ENCODE data around the gene TMEM203. TPM values are rescaled to one million over a fixed set of nuclear protein-coding genes. Genes with fewer than 3 reads are reported as not detected.

Gene TMEM203
- total RNA-seq, 1 experiment from 2014 or later, result 36.4 TPM

DNA sequence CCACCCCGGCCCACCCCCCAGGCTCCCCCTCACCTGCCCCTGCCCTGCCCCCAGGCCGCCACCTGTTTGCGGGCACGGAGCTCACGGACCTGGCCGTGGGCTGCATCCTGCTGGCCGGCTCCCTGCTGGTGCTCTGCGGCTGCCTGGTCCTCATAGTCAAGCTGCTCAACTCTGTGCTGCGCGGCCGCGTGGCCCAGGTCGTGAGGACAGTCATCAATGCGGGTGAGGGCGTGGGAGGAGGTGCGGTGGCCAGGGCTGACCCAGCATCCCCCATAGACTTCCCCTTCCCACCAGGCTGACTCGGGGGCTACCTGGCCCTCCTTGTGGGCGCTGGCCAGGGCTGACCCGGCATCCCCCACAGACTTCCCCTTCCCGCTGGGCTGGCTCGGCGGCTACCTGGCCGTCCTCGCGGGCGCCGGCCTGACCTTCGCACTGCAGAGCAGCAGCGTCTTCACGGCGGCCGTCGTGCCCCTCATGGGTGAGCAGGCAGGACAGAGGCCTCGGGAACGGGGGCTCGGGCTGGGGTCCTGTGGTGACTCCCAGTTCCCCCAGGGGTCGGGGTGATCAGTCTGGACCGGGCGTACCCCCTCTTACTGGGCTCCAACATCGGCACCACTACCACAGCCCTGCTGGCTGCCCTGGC is 28.7 kb upstream of the TMEM203 start:
- no TSS peak for BruUV-seq (replicated peaks)
- Histone ChIP-seq H3K4me2 (ENCODE audit: low read length) (no peak overlapping the region), H3K4me1 (ENCODE audit: insufficient read depth, low read length) (peaks cover 22% of the 10 kb centered on the region), H3K27ac (ENCODE audit: low read length) (no peak overlapping the region), H2AFZ (ENCODE audit: low read length) (no peak overlapping the region), H3K27me3 (ENCODE audit: low read length) (no peaks in the 10 kb centered on the region), H3K4me3 (ENCODE audit: low read length) (no peak overlapping the region), H4K20me1 (ENCODE audit: low read length) (no peaks in the 10 kb centered on the region), H3K79me2 (ENCODE audit: low read length) (peaks cover 15% of the 10 kb centered on the region), H3K9ac (ENCODE audit: low read length) (no peak overlapping the region), H3F3A (ENCODE audit: low read length, unreplicated experiment) (no peaks in the 10 kb centered on the region), H3K9me3 (ENCODE audit: low read length) (no peaks in the 10 kb centered on the region), H3K9me2 (replicated peaks; ENCODE audit: low read length) (no peaks in the 10 kb centered on the region), H3K36me3 (ENCODE audit: low read depth, low read length) (no peaks in the 10 kb centered on the region)
- intact Hi-C loops (cut with micrococcal nuclease), result no loop called here
- CTCF ChIA-PET, result interaction anchor here (1.2 kb wide), 1 partner anchor 10 kb away, joined by 3 read pairs; no protein-coding TSS in a partner anchor
- TF ChIP-seq, protein P1, sequence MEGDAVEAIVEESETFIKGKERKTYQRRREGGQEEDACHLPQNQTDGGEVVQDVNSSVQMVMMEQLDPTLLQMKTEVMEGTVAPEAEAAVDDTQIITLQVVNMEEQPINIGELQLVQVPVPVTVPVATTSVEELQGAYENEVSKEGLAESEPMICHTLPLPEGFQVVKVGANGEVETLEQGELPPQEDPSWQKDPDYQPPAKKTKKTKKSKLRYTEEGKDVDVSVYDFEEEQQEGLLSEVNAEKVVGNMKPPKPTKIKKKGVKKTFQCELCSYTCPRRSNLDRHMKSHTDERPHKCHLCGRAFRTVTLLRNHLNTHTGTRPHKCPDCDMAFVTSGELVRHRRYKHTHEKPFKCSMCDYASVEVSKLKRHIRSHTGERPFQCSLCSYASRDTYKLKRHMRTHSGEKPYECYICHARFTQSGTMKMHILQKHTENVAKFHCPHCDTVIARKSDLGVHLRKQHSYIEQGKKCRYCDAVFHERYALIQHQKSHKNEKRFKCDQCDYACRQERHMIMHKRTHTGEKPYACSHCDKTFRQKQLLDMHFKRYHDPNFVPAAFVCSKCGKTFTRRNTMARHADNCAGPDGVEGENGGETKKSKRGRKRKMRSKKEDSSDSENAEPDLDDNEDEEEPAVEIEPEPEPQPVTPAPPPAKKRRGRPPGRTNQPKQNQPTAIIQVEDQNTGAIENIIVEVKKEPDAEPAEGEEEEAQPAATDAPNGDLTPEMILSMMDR (conservative IDR thresholded peaks at IDR 0.05; ENCODE audit: low read depth, low read length), result no peak
- TF ChIP-seq EZH2phosphoT487 (IDR thresholded peaks at IDR 0.05; ENCODE audit: borderline replicate concordance, low read length) (no peak), EZH2 (IDR thresholded peaks at IDR 0.05; ENCODE audit: low read length, unreplicated experiment) (no peak)
- ATAC-seq (no peak), DNase-seq (no peak)
- POLR2A ChIA-PET (ENCODE audit: unreplicated experiment), result no interaction called here

DNA sequence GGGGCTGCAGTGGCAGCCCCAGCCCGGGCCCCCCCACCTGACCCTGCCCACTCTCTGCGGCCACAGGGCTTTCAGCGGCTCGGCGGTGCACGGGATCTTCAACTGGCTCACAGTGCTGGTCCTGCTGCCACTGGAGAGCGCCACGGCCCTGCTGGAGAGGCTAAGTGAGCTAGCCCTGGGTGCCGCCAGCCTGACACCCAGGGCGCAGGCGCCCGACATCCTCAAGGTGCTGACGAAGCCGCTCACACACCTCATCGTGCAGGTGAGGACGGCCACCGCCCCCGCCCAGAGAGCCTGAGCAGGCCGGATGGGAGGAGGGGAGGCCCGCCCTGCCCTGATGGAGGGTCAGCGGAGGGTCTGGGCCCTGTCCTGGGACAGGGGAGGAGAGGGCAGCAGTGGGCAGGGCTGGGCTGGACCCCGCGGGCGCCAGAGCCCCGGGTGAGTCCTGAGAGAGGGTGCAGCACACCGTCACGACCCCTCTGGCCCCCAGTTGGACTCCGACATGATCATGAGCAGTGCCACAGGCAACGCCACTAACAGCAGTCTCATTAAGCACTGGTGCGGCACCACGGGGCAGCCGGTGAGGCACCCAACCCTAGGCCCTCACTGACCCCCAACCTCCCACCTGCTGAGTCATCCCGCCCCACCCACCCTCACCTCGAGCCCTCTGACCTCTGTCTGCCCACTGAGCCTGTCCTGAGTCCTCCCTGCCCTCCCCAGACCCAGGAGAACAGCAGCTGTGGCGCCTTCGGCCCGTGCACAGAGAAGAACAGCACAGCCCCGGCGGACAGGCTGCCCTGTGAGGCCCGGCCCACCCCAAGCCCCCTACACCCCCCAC is 27.9 kb upstream of the TMEM203 start:
- Histone ChIP-seq H3F3A (ENCODE audit: low read length, unreplicated experiment) (no peaks in the 10 kb centered on the region), H3K4me3 (ENCODE audit: low read length) (no peak overlapping the region), H3K79me2 (ENCODE audit: low read length) (peaks cover 7% of the 10 kb centered on the region; the same call in 1 of the 2 replicates), H3K4me2 (ENCODE audit: low read length) (no peak overlapping the region), H3K27me3 (ENCODE audit: low read length) (no peaks in the 10 kb centered on the region), H4K20me1 (ENCODE audit: low read length) (no peaks in the 10 kb centered on the region), H3K9me3 (ENCODE audit: low read length) (no peaks in the 10 kb centered on the region), H3K4me1 (ENCODE audit: insufficient read depth, low read length) (peaks cover 16% of the 10 kb centered on the region), H2AFZ (ENCODE audit: low read length) (no peak overlapping the region), H3K36me3 (ENCODE audit: low read depth, low read length) (no peaks in the 10 kb centered on the region), H3K27ac (ENCODE audit: low read length) (no peak overlapping the region), H3K9ac (ENCODE audit: low read length) (no peak overlapping the region), H3K9me2 (replicated peaks; ENCODE audit: low read length) (no peaks in the 10 kb centered on the region)
- POLR2A ChIA-PET (ENCODE audit: unreplicated experiment), result no interaction called here
- no peak for ATAC-seq
- no peak for DNase-seq
- intact Hi-C loops (cut with micrococcal nuclease), result no loop called here
- CTCF ChIA-PET, result interaction anchor here (1.2 kb wide), 1 partner anchor 9 kb away, joined by 3 read pairs; no protein-coding TSS in a partner anchor
- TF ChIP-seq EZH2 (IDR thresholded peaks at IDR 0.05; ENCODE audit: low read length, unreplicated experiment), result no peak
- TF ChIP-seq, protein P1 (conservative IDR thresholded peaks at IDR 0.05; ENCODE audit: low read depth, low read length), result no peak
- TF ChIP-seq EZH2phosphoT487 (IDR thresholded peaks at IDR 0.05; ENCODE audit: borderline replicate concordance, low read length), result no peak
- BruUV-seq (replicated peaks), result no TSS peak

Data from PC-3 (cell line).